Stimulated activated CD8-positive, alpha-beta memory T cell treated with anti-CD3 and anti-CD28 coated beads, Interleukin-12 subunit alpha, Interleukin-12 subunit beta, amount 100 ng/mL, for 4 hours (primary cell): ENCODE measurements around the gene JARID2.

ENCODE experiments used
- DNase-seq: peaks from one replicate; pipeline ENCODE4 v3.0.0-alpha.2; 2020; ENCODE audit warnings: low read depth

The JARID2 gene

GRCh38 chr6:15472621-15473020, 226.8 kb downstream of the JARID2 start:
- no peak for DNase-seq

DNA sequence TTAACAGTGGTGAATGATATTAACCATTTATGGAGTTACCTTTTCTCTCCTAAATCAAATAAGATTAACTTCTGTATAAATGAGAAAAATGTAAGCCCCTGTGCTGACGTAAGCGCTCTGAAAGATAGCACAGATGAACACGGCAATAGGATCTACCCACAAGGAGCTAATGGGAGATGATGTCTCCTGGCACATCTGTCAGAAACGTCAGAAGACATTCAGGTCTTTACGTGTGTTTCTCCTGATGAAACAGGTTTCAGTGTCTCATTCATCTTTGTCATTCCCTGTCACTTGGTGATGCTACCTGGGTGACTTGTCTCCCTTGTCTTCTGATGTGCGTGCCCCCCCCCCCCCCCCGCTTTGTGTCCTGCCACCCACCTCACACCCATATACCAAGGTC, 227.3 kb downstream of the JARID2 start:
- DNase-seq, result no peak

DNA sequence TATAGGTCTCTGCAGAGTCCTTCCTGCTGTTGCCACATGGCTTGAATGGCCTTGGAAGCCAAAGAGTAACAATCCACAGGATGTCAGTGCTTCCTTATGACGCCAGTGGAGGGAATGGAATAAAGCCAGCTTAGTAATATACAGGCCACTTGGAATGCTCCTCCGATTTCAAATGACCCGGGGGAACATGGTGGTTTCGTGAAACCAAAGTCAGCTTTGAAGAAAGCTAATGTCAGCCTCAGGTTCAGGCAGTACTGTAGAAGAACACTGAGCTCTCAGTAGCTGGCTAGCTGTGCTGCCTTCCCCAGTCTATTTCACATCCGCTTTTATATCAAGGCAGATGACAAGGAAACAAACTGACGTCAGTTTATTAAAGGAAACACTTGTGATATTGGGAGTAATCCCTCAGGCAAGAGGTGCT, 227.9 kb downstream of the JARID2 start:
- DNase-seq, result no peak

GRCh38 chr6:15474196-15474595, 228.3 kb downstream of the JARID2 start:
- DNase-seq, result no peak

DNA sequence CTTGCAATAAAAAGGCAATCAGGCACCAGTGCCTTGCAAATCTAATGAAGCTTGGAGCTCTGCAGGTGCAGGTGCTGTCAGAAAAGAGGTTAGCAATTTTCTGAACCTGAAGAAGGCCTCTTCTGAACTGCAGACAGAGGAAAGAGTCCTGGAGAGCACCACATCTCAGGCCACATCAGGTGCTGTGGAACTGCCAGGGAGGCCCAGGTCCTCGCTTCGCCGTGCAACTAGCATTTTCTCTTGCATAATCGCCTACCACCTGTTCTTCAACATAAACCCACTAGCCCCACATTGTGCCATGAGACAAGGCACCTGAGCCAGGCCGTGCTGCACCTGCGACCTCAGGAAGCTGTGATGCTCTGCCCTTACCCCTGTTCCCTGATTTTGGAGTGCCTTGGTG, 229.4 kb downstream of the JARID2 start:
- no peak for DNase-seq

DNA sequence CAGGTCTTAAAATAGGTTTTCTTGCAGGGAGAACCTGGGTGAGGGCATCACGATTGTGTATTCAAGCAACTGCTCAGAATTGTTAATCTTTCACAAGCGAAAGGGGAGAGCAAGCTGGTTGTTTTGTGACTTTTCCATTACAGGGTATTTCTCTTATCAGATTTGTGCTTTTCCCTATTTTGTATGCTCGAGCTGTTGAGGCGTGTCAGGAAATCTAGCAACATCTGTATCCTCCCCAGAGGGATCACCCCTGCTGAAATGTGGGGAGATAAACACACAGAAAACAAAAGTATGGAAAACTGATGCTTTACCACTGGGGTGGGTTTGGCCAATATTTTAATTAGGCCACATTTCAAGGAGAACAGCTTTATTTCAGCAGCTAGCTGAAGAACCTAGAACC, 230.0 kb downstream of the JARID2 start:
- DNase-seq, result no peak

- no peak for DNase-seq
Measured at GRCh38 chr6:15476631-15477380, 230.9 kb downstream of the JARID2 start.

DNA sequence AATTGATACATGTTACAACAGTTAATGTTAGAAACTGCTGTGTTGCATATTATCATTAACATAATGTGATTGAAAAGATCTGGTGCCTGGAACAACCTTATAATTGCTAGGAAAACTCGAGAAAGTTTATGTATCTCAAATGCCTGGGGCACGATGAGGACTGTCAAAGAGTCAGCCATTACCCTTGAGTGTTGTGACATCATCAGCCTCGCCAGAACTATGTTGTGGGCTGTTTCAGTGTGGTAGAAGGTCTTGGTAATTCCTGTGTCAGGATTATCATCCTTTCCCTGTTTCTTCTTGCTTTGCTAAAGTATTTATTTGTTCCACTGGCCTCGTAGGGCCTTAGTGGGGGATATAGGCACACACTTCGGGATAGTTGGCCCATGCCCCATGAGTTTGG, 231.9 kb downstream of the JARID2 start:
- DNase-seq, result no peak

DNA sequence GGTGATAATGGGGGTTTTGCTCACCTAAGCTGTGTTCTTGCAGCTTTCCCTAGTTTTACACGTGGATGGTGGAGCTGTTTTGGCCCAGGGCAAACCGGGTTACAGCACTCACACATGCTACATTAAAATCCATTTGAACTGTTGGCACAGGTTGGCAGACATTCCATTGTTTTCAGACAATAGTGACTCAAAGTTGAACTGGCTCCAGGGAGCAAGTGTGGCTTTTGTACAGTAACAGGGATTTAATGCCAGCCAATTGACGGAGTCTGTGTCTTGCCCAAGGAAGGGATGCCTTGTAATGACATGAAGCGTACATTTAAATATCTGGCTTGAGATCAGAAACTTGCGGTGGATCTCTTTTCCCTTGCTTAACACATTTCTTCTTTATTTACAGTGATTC, 233.9 kb downstream of the JARID2 start:
- DNase-seq, result no peak

GRCh38 chr6:15480525-15480924, 234.7 kb downstream of the JARID2 start:
- no peak for DNase-seq

DNA sequence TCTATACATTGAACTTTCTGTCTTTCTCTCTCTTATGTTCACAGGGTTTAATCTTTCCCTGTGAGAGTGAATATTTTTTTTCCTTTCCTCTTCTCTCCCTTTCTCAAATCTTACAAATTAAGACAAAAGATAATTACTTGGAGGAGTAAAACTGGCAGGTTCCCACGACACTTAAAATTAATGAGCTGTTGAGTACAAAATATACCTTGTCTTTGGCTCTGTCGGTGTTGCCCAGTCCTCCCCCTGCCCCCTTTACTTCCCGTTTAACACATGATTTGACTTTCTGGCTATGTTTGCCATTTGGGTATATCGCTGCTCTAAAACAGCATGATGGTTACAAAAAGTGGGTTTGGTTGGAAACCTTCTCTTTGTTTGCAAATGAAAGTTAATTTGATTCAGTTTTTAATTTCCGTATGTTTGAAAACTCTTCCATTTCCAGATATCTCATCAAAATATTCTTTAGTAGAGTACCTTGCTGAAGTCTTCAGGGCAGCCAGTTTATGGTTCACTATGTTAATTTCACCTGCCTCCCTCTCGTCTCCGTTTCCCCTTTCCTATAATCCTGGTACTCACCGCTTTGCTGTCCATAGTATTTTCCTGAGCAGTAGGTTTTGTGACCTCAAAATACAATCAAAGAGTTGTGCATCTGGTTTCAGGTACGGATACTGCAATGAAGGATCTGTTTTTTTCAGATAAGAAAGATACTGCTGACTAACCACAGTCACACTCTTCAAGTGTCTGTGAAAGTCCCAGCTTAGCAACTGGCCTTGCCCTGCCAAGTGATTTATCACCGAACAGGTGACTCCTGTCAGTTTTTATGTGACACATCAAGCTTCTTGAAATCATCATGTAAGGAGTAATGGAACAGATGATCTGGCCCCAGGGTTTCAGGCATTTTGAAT, 235.8 kb downstream of the JARID2 start:
- DNase-seq, result no peak

DNA sequence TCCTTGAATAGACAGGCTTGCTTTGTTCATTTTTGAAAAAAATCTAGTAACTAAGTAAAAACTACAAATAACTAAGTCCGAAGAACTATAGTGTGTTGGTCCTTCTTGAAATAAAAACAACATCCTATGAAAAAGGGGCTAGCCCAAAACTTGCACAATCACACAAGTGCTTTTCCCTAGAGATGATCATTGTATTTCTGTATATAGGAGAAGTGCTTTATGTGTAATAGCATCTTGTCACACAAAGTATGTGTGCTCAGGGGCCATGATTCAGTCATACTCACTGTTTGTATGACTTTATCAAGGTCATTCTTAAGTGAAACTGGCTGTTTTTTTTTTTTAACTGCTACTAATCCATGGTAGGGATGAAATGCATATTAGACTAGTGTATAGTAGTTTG, 237.2 kb downstream of the JARID2 start:
- DNase-seq, result no peak

DNA sequence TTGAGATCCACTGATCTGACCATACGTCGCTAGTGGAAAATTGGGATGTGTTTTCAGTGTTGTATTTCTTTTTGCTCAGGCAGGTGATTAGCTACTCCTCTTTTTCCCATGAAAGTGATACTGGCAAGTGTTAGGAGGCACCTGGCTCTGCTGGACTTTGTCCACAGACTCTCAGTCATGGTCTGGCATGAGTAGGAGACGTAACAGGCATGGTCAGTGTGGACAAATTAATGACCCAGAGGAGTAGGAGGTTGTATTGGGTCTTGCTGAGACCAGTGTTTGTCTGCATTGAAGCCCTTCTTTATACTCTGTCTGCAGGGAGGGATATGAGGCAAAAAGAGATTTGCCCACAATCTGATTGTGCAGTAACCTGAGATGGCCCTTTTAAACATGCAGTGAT, 238.3 kb downstream of the JARID2 start:
- no peak for DNase-seq

- DNase-seq, result no peak
Measured at GRCh38 chr6:15484821-15485220, 239.0 kb downstream of the JARID2 start.

DNA sequence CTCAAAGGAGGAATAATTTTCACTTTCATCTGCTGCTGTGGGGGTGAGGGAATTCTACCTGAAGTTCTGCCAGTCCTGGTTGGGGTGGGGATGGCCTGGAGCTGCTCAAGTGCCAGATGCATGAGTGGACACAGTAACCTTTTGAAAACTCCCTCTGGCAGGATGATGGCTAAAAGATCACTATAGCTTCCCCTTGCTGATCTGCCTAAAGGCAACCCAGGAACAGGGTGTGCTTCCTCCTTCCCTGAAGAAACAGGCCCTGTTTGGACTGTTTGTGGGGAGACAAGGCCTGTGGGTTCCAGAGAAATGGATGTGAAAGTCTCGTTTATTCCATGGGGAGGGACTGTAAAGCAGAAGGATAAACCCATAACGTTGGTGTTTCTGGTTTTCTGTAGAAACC, 240.1 kb downstream of the JARID2 start:
- no peak for DNase-seq

DNA sequence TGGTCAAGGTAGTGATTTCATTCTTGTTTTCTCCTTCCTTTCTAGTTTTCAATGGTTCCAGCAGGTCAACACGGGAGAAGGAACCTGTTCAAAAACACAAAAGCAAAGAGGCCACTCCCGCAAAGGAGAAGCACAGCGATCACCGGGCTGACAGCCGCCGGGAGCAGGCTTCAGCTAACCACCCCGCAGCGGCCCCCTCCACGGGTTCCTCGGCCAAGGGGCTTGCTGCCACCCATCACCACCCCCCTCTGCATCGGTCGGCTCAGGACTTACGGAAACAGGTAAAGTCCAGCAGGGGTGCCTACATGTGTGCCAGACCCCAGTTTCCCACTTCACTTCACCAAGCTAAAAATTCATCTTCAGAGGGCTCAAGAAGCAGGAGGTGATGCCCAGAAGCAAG, 241.4 kb downstream of the JARID2 start:
- DNase-seq, result no peak

DNA sequence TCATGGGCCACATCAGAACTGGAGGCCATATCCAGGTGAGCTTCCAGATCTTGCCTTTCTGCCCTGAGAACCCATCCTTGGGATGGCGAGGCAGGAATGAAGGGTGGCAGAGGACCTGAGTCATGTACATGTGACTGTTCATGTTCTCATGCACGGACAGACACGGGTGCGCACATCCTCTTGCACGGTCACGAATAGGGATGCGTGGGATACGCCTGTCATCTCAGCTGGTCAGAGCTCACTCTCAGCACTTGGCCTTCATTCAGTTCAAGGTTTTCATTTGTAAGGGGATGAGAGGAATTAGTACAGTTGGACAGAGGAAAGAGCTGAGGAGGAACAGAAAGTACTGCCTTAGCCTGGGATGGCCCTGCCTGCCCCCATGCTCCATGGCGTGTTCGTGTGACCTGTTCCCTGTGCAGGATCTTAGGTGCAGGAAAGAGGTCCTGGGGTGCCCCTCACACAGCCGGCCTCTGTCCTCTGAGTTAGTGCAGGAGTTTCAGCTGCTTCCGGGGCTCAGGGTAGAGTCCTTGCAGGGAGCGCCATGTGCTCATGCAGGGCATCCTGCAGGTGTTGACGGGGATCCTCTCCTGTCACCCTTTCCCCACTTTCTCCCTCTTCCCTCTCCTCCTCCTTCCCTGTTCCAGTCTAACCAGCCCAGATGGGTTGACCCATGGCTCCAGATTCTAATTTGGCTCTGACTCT, 243.5 kb downstream of the JARID2 start:
- no peak for DNase-seq

DNA sequence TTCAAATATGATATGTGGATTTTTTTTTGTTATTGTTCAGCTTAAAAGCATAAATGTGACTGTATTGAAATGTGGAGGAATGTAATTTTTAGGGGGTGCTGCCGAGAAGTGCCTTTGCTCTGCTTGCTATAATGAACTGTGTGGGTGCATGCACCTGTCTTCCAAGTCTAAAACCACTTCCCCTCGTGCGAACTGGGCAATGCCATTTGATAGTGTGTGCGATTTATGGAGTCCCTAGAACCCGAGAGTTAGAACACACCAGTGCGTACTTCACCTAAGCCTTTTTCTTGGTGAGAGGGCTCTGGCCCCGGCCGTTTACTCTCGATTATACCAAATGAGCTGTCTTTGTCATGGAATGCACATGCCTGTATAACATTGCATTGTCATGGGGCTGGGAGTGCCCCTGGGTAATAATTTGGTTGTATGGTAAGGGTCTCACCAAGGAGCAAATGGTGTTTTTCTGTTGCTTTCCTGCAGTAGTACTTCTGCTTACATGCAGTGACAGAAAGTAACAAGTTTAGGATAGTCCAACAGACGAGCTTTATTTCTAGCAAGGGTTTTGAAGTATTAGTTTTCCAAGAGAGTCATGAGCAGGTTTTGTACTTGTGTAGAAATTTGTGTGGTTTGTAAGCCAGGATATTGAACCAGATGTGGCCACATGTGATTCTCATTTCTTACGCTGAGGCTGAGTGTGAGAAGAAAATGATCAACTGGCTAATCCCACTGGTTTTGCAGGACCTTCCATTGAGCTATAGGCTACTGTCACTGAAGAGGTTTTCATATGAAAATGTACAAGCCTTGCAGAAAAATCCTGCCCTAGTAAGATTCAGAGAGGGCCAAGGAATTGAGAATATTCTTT, 244.6 kb downstream of the JARID2 start:
- no peak for DNase-seq

GRCh38 chr6:15491255-15491985, 245.6 kb downstream of the JARID2 start:
- DNase-seq, result peak; percentile 39

GRCh38 chr6:15491986-15492269, 246.1 kb downstream of the JARID2 start:
- no peak for DNase-seq

DNA sequence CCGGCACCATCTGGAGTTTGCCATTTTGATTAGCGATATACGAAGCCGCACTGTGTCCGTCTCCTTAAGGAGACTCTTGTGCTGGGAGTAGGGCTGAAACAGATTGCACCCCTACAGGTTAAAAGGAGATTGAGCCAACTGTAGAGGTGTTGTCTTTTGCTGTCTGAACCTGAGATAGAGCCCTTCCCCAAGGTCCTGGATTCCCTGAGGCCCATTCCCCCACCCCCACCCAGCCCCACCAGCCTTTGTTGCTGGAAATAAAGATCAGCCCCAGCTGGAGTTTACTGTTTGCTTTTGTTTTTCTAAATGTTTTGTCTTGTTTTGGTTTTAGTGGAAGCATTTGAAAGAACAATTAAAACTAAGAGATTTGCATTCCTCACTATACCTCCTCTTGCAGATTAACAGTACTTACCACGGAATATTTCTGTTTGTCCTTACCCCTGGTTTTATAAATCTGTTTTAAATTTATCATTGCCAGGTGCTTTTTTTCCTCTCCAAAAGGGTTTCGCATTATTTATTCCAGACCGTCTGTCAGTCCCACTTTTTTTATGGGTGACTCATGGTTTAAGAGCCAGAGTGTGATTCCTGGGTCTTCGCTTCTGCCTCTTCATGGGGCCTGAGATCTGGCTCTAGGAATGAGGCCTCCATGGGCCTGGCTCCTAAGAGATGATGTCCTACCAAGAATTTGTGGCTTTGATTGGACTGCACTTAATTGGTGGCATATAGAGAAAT, 247.7 kb downstream of the JARID2 start:
- no peak for DNase-seq
